ENCODE data around the gene TTC31. TPM values are rescaled to one million over a fixed set of nuclear protein-coding genes. Genes with fewer than 3 reads are reported as not detected.

The TTC31 gene
- 10 to 100 TPM; 20.3 to 21.9 TPM for total RNA-seq

- ChIA-PET POLR2A (interaction anchor here (0.7 to 4.2 kb wide), 17 partner anchors 10 to 284 kb away, joined by 3 to 48 read pairs (median 4); partner anchors contain the start of genes AUP1, HTRA2, INO80B and LBX2), CTCF (interaction anchor here (0.7 to 5.9 kb wide), 29 partner anchors 9 to 116 kb away, joined by 3 to 108 read pairs (median 4); partner anchors contain the start of genes AUP1, HTRA2, INO80B and LBX2)
- peak within 1 kb of the TSS; percentile 86 for H3K4me3 Mint-ChIP-seq
- H3K9me3 Mint-ChIP-seq = no peaks in the 10 kb centered on the region
- peak within 1 kb of the TSS; percentile 100 for H3K27ac Mint-ChIP-seq
- peak; percentile 98 for DNase-seq
- TF ChIP-seq, protein P1, sequence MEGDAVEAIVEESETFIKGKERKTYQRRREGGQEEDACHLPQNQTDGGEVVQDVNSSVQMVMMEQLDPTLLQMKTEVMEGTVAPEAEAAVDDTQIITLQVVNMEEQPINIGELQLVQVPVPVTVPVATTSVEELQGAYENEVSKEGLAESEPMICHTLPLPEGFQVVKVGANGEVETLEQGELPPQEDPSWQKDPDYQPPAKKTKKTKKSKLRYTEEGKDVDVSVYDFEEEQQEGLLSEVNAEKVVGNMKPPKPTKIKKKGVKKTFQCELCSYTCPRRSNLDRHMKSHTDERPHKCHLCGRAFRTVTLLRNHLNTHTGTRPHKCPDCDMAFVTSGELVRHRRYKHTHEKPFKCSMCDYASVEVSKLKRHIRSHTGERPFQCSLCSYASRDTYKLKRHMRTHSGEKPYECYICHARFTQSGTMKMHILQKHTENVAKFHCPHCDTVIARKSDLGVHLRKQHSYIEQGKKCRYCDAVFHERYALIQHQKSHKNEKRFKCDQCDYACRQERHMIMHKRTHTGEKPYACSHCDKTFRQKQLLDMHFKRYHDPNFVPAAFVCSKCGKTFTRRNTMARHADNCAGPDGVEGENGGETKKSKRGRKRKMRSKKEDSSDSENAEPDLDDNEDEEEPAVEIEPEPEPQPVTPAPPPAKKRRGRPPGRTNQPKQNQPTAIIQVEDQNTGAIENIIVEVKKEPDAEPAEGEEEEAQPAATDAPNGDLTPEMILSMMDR (IDR thresholded peaks at IDR 0.05) = peak; percentile 83
- ATAC-seq = peak; percentile 93
- peaks cover 22% of the 10 kb centered on the region for H3K36me3 Mint-ChIP-seq (ENCODE audit: low read depth)
- H3K27me3 Mint-ChIP-seq = no peaks in the 10 kb centered on the region
- H3K4me1 Mint-ChIP-seq (ENCODE audit: low read depth) = peaks cover 25% of the 10 kb centered on the region
- intact Hi-C loops (cut with micrococcal nuclease) = loop anchor here (1.0 to 5.0 kb wide), 3 partner anchors 28 to 104 kb away; partner anchors contain the start of gene INO80B
Measured at GRCh38 chr2:74482801-74483674, at the start of gene TTC31, which contains the start of gene CCDC142. TSS of gene TTC31 (plus strand) at chr2:74483081. CDS start at chr2:74483096, 15 bp downstream. TSS of gene CCDC142 (minus strand) at chr2:74482998. CDS start at chr2:74482837, 161 bp downstream.

GRCh38 chr2:74436111-74436805 is 46.6 kb upstream of the TTC31 start:
- ATAC-seq = no peak
- ChIA-PET CTCF (interaction anchor here (1.1 kb wide), 1 partner anchor 101 kb away, joined by 4 read pairs; no protein-coding TSS in a partner anchor), POLR2A (no interaction called here)
- Mint-ChIP-seq H3K4me1 (ENCODE audit: low read depth) (peaks cover 7% of the 10 kb centered on the region), H3K36me3 (ENCODE audit: low read depth) (no peaks in the 10 kb centered on the region), H3K27me3 (peaks cover 15% of the 10 kb centered on the region), H3K9me3 (no peaks in the 10 kb centered on the region), H3K27ac (no peak overlapping the region), H3K4me3 (no peak overlapping the region)
- no peak for DNase-seq
- TF ChIP-seq, protein P1 (IDR thresholded peaks at IDR 0.05) = no peak
- intact Hi-C loops (cut with micrococcal nuclease) = no loop called here

- Mint-ChIP-seq H3K27ac (no peak overlapping the region), H3K4me1 (ENCODE audit: low read depth) (peaks cover 7% of the 10 kb centered on the region), H3K4me3 (no peak overlapping the region), H3K27me3 (peaks cover 15% of the 10 kb centered on the region), H3K36me3 (ENCODE audit: low read depth) (no peaks in the 10 kb centered on the region), H3K9me3 (no peaks in the 10 kb centered on the region)
- POLR2A ChIA-PET = no interaction called here
- ATAC-seq = no peak
- intact Hi-C loops (cut with micrococcal nuclease) = no loop called here
- TF ChIP-seq, protein P1 (IDR thresholded peaks at IDR 0.05) = no peak
- DNase-seq = no peak
- CTCF ChIA-PET = no interaction called here
Measured at GRCh38 chr2:74436848-74437695, 45.8 kb upstream of the TTC31 start.

- POLR2A ChIA-PET = interaction anchor here (0.9 to 2.1 kb wide), 3 partner anchors 17 to 100 kb away, joined by 3 to 8 read pairs (median 6); partner anchors contain the start of genes C2orf81, INO80B and WDR54
Measured at GRCh38 chr2:74438248-74438647, 44.6 kb upstream of the TTC31 start.

More at GRCh38 chr2:74438248-74438647, 44.6 kb upstream of the TTC31 start:
- Mint-ChIP-seq H3K9me3 (no peaks in the 10 kb centered on the region), H3K4me3 (no peak overlapping the region), H3K36me3 (ENCODE audit: low read depth) (no peaks in the 10 kb centered on the region), H3K27ac (no peak overlapping the region), H3K27me3 (peaks cover 24% of the 10 kb centered on the region), H3K4me1 (ENCODE audit: low read depth) (peaks cover 9% of the 10 kb centered on the region)
- CTCF ChIA-PET = no interaction called here
- ATAC-seq (no peak), DNase-seq (no peak)
- intact Hi-C loops (cut with micrococcal nuclease) = no loop called here
- TF ChIP-seq, protein P1 (IDR thresholded peaks at IDR 0.05) = no peak

All from activated CD8-positive, alpha-beta T cell treated with anti-CD3 and anti-CD28 coated beads for 36 hours (primary cell).